Adipocyte (in vitro differentiated cells): ENCODE results near the gene ADIPOR1.
A peak's percentile ranks its signal among the peaks of the same experiment; 100 is the strongest.

Experiments
- DNase-seq: peaks from one replicate; pipeline ENCODE4 v3.0.0-alpha.2; 2015; ENCODE audit warnings: low read depth
- H3K27me3 ChIP-seq: replicated peaks from 2 replicates; pipeline ENCODE4 v1.7.0; 2013; ENCODE audit warnings: mild to moderate bottlenecking, low read length, moderate library complexity; ENCODE audit not compliant: control insufficient read depth, insufficient read depth
- H3K36me3 ChIP-seq: 2 replicates; pipeline ENCODE4 v1.7.0; 2013; ENCODE audit warnings: low read length, mild to moderate bottlenecking, moderate library complexity; ENCODE audit not compliant: control insufficient read depth, insufficient read depth, severe bottlenecking
- H3K4me1 ChIP-seq: 2 replicates; pipeline ENCODE4 v1.7.0; 2013; ENCODE audit warnings: mild to moderate bottlenecking, low read length, moderate library complexity; ENCODE audit not compliant: control insufficient read depth, insufficient read depth
- H3K4me3 ChIP-seq: 2 replicates; pipeline ENCODE4 v1.7.0; 2013; ENCODE audit warnings: mild to moderate bottlenecking, low read length, moderate library complexity
- H3K9ac ChIP-seq: 2 replicates; pipeline ENCODE4 v1.7.0; 2013; ENCODE audit warnings: mild to moderate bottlenecking, low read length, moderate library complexity
- H3K9me3 ChIP-seq: 2 replicates; pipeline ENCODE4 v1.7.0; 2013; ENCODE audit warnings: mild to moderate bottlenecking, low read length, moderate library complexity; ENCODE audit not compliant: control insufficient read depth

ADIPOR1 gene

GRCh38 chr1:202968351-202968750, 10.2 kb upstream of the ADIPOR1 start:
- H3K4me1 ChIP-seq: peaks cover 31% of the 10 kb centered on the region
- no peaks in the 10 kb centered on the region for H3K27me3 ChIP-seq
- no peak overlapping the region for H3K9ac ChIP-seq
- DNase-seq: no peak
- H3K36me3 ChIP-seq: peaks cover 13% of the 10 kb centered on the region
- H3K9me3 ChIP-seq: no peaks in the 10 kb centered on the region
- H3K4me3 ChIP-seq: peak overlapping the region; percentile 80

GRCh38 chr1:202967684-202968281, 9.7 kb upstream of the ADIPOR1 start:
- DNase-seq: no peak

DNA sequence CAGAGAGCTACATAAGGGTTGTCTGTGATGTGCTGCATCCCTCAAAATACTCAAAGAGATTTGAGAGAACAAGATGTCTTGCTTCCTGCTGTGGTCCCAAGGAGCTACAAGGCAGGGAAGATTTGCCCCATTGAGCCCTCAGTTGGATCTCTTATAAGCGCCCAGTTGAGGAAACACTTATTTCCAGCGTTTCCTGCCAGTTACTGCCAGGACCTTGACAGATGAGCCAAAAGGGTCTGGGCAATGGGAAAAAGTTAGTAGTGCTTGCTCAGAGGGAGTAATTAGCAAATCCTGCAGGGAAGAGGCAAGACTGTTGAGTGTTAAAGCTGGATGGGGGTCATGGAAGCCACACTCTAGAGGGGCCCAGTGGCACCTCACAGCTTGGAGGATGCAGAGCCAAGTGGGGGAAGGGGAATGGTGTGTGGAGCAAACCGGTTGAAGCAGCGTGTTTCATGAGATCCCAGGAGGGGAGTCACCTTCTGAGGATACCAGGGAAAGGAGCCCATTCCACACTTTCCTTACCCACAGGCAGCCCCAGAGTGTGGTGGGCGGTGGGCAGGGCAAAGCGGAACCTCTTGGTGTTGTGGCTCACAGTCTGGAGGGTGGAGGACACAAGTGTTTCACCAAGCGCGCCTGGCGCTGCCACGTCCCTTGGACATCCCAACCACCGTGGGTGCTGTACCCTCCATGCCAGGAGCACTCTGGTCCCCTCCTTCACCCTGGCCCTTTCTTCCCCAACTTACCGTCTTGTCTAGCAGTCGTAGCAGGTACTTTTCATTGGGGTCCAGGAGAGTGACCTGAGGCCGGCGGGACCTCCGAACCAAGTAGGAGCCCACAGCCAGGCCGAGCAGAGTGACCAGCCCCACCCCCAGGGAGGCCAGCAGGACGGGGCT, 8.1 kb upstream of the ADIPOR1 start:
- H3K36me3 ChIP-seq: peaks cover 27% of the 10 kb centered on the region
- peak overlapping the region; percentile 93 for H3K9ac ChIP-seq
- peak overlapping the region; percentile 95 for H3K4me3 ChIP-seq
- DNase-seq: peak; percentile 6
- no peaks in the 10 kb centered on the region for H3K9me3 ChIP-seq
- H3K27me3 ChIP-seq: no peaks in the 10 kb centered on the region
- H3K4me1 ChIP-seq: peaks cover 31% of the 10 kb centered on the region

More at GRCh38 chr1:202967684-202968281, 9.7 kb upstream of the ADIPOR1 start:
- peak overlapping the region; percentile 80 for H3K4me3 ChIP-seq
- H3K27me3 ChIP-seq: no peaks in the 10 kb centered on the region
- peak overlapping the region; percentile 82 for H3K9ac ChIP-seq
- H3K4me1 ChIP-seq: peaks cover 31% of the 10 kb centered on the region
- H3K36me3 ChIP-seq: peaks cover 18% of the 10 kb centered on the region
- no peaks in the 10 kb centered on the region for H3K9me3 ChIP-seq

DNA sequence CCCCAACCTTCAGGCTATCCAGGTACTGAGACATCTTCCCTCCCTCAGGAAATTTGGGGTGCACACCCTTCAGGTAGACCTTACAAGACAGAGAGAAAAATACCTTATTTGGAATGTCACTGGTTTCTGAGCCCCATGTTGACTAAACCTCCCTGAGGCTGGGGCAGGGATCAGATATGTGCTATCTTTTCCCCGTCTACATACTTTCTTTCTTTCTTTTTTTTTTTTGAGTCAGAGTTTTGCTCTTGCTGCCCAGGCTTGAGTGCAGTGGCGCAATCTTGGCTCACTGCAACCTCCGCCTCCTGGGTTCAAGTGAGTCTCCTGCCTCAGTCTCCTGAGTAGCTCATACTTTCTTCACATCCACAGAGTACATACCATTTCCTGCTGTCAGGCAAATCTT, 7.3 kb upstream of the ADIPOR1 start:
- Histone ChIP-seq H3K9me3 (no peaks in the 10 kb centered on the region), H3K36me3 (peaks cover 27% of the 10 kb centered on the region), H3K27me3 (no peaks in the 10 kb centered on the region), H3K4me3 (no peak overlapping the region), H3K9ac (no peak overlapping the region), H3K4me1 (peaks cover 31% of the 10 kb centered on the region)
- peak; percentile 5 for DNase-seq

- Histone ChIP-seq H3K9ac (no peak overlapping the region), H3K4me3 (no peak overlapping the region), H3K36me3 (peaks cover 27% of the 10 kb centered on the region), H3K9me3 (no peaks in the 10 kb centered on the region), H3K27me3 (no peaks in the 10 kb centered on the region), H3K4me1 (peaks cover 31% of the 10 kb centered on the region)
- DNase-seq: peak; percentile 33
These were observed 6.8 kb upstream of the ADIPOR1 start for GRCh38 chr1:202964791-202965410.

GRCh38 chr1:202961220-202961880, 3.2 kb upstream of the ADIPOR1 start:
- no peaks in the 10 kb centered on the region for H3K9me3 ChIP-seq
- H3K4me1 ChIP-seq: peaks cover 38% of the 10 kb centered on the region
- H3K27me3 ChIP-seq: no peaks in the 10 kb centered on the region
- no peak for DNase-seq
- no peak overlapping the region for H3K9ac ChIP-seq
- peaks cover 27% of the 10 kb centered on the region for H3K36me3 ChIP-seq
- no peak overlapping the region for H3K4me3 ChIP-seq

- no peaks in the 10 kb centered on the region for H3K9me3 ChIP-seq
- DNase-seq: peak; percentile 74
- peaks cover 19% of the 10 kb centered on the region for H3K36me3 ChIP-seq
- H3K27me3 ChIP-seq: no peaks in the 10 kb centered on the region
- peaks cover 24% of the 10 kb centered on the region for H3K4me1 ChIP-seq
- no peak overlapping the region for H3K4me3 ChIP-seq
- no peak overlapping the region for H3K9ac ChIP-seq
These were observed 1.1 kb upstream of the ADIPOR1 start for GRCh38 chr1:202959276-202959620.

DNA sequence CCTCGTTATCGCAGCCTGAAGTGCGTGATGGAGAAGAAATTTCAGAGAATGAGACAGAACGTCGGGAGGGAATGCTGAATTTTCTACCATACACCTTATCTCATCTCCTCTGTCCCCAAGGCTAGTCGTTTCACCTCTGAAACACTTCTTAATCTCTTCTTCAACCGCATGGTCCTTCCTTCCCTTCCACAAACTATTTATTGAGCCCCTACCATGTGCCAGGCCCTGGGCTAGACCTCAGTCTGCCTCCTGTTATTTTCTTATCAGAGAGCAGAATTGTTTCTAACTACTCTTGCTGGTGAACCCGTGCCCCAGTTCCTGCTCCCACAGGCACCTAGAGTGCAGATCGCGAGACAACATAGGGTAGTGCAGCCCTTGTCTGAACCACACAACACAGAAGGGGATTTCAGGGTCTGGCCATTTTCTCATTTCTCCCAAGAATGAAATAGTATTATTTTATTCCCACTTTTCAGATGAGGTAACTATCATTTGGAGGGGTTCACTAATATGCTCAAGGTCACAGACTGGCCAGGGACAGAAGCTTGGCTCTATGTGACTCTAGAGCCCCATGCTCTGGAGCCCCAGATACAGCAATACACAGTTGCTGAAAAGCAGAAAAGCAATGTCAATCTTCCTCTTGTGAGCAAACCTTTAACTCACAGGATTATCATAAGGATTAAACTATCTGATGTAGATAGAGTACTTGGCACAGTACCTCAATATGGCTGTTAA, 598 bp upstream of the ADIPOR1 start:
- Histone ChIP-seq H3K27me3 (no peaks in the 10 kb centered on the region), H3K36me3 (peaks cover 17% of the 10 kb centered on the region), H3K4me3 (peak overlapping the region; percentile 95), H3K9me3 (no peaks in the 10 kb centered on the region), H3K9ac (peak overlapping the region; percentile 97), H3K4me1 (peaks cover 24% of the 10 kb centered on the region)
- DNase-seq: peak; percentile 6

DNA sequence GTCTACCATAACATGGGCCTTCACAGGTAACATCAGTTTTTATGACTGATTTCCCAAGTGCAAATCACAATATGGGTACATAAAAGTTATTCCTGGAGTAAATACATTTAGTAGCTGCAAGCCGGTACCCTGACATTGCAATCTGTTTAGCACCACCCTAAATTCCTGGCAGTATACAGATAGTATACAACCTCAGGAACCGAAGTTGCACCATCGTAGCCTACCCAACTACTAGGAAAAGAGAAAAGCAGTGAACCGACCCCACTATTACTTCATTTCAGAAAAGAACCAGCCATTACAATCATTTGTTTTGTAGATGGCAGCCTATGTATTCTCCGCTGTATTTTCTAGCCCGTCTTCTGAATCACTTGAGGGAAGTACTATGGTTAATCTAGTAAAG, 1.1 kb downstream of the ADIPOR1 start:
- peaks cover 38% of the 10 kb centered on the region for H3K4me1 ChIP-seq
- DNase-seq: peak; percentile 4
- H3K27me3 ChIP-seq: no peaks in the 10 kb centered on the region
- H3K9ac ChIP-seq: peak overlapping the region; percentile 97
- peaks cover 1% of the 10 kb centered on the region for H3K36me3 ChIP-seq
- no peaks in the 10 kb centered on the region for H3K9me3 ChIP-seq
- H3K4me3 ChIP-seq: peak overlapping the region; percentile 95

DNA sequence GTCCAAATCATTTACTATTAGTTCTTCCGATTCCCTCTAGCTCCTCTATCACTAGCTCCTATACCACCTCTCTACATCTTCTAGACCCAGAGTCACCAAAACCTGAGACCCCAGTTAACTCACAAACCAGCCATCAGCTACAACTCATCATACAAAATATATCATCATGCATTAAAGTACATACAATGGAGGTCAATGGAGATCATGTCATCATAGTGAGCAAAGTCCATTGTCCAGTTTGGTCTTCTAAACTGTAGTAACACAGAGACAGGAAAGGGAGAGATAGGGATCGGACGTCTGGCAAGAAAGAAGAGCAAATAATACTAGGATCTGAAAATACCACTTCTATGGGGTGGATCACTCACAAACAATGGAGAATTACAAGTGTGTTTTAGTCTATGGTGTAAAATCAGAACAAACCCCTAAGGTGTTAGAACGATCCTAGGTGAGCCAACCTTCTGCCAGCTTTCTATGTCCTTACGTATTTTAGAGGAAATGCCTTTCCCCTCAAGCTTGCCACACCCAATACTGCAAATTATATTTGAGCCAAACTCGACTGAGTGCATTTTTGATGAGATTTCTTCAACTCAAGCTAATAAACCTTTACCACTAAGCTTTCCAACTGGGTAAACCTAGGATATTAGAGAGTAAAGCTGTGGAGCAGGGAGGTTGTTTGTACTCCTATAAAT, 3.9 kb downstream of the ADIPOR1 start:
- H3K4me1 ChIP-seq: peaks cover 41% of the 10 kb centered on the region

More for the DNA sequence above, 3.9 kb downstream of the ADIPOR1 start:
- no peak for DNase-seq
- Histone ChIP-seq H3K9ac (no peak overlapping the region), H3K4me3 (no peak overlapping the region), H3K36me3 (peaks cover 16% of the 10 kb centered on the region), H3K27me3 (no peaks in the 10 kb centered on the region), H3K9me3 (no peaks in the 10 kb centered on the region)
